PC-9 (cell line): ENCODE results near the gene SLC38A10. TPM values are rescaled to one million over a fixed set of nuclear protein-coding genes. Genes with fewer than 3 reads are reported as not detected.

Source experiments
- BruUV-seq: library from RNA; stranded (reverse); fragments of 400-500 nt; replicated peaks from 2 replicates; lab custom pipeline; 2021; lab: Mats Ljungman, UMichigan
- CTCF ChIA-PET: fragments of 300-600 bp; sonication (Branson Sonifier 250); formaldehyde crosslinking; loops from one replicate; lab custom pipeline; 2022; ENCODE audit warnings: antibody characterized with exemption; lab: Charles Lee
- POLR2A ChIA-PET: fragments of 300-600 bp; sonication (Branson Sonifier 250); formaldehyde crosslinking; loops from one replicate; lab custom pipeline; 2022; ENCODE audit warnings: antibody characterized with exemption; ENCODE audit not compliant: unreplicated experiment; lab: Charles Lee
- DNase-seq, 2 experiments: peaks; one replicate each; pipeline versions ENCODE4 v3.0.0 to v3.0.0-alpha.2; 2015 to 2022; ENCODE audit warnings: mixed read lengths in 1 of 2
- H2AFZ ChIP-seq: fragments of 200-600 bp; sonication (generic); 2 replicates; pipeline ENCODE4 v1.8.1; 2017; ENCODE audit warnings: antibody characterized with exemption
- H3F3A ChIP-seq: fragments of 200-600 bp; sonication (generic); 2 replicates; pipeline ENCODE4 v1.8.1; 2017; ENCODE audit warnings: antibody characterized with exemption, mild to moderate bottlenecking, low read depth; ENCODE audit not compliant: insufficient read depth
- H3K27ac ChIP-seq: fragments of 200-600 bp; sonication (generic); 2 replicates; pipeline ENCODE4 v1.6.1; 2016; ENCODE audit warnings: mixed run types
- H3K27me3 ChIP-seq: fragments of 200-600 bp; sonication (generic); 2 replicates; pipeline ENCODE4 v1.6.1; 2016; ENCODE audit warnings: low read depth, mixed run types; ENCODE audit not compliant: insufficient read depth
- H3K36me3 ChIP-seq: fragments of 200-600 bp; sonication (generic); 2 replicates; pipeline ENCODE4 v1.6.1; 2016; ENCODE audit warnings: low read depth, mixed run types
- H3K4me1 ChIP-seq: fragments of 200-600 bp; sonication (generic); replicated peaks from 2 replicates; pipeline ENCODE4 v1.6.1; 2016; ENCODE audit warnings: mixed run types; ENCODE audit not compliant: insufficient read depth
- H3K4me2 ChIP-seq: fragments of 200-600 bp; sonication (generic); 2 replicates; pipeline ENCODE4 v1.6.1; 2017; ENCODE audit warnings: mixed run types
- H3K4me3 ChIP-seq: fragments of 200-600 bp; sonication (generic); 2 replicates; pipeline ENCODE4 v1.6.1; 2016; ENCODE audit warnings: mixed run types
- H3K79me2 ChIP-seq: fragments of 200-600 bp; sonication (generic); 2 replicates; pipeline ENCODE4 v1.6.1; 2017; ENCODE audit warnings: low read depth, mixed run types
- H3K9me2 ChIP-seq: fragments of 200-600 bp; sonication (generic); 2 replicates; pipeline ENCODE4 v1.8.1; 2017; ENCODE audit warnings: mild to moderate bottlenecking; ENCODE audit not compliant: insufficient read depth
- H3K9me3 ChIP-seq: fragments of 200-600 bp; sonication (generic); 2 replicates; pipeline ENCODE4 v1.8.1; 2016; ENCODE audit warnings: low read depth; ENCODE audit not compliant: insufficient read depth
- H4K20me1 ChIP-seq: fragments of 200-600 bp; sonication (generic); 2 replicates; pipeline ENCODE4 v1.8.1; 2017; ENCODE audit not compliant: insufficient read depth
- CTCF ChIP-seq: fragments of 200-600 bp; sonication (generic); conservative IDR thresholded peaks from 2 replicates; pipeline ENCODE4 v1.6.1; 2017; ENCODE audit warnings: mixed run types, antibody characterized with exemption, mild to moderate bottlenecking, moderate library complexity
- EZH2 ChIP-seq: fragments of 200-600 bp; sonication (generic); IDR thresholded peaks from 2 replicates; pipeline ENCODE4 v1.8.0; 2017; ENCODE audit warnings: antibody characterized with exemption, low read depth
- intact Hi-C: fragments of 100-400 bp; cut with micrococcal nuclease; formaldehyde crosslinking; loops from one replicate; pipeline ENCODE4 v1.10.0; 2022; ENCODE audit not compliant: unreplicated experiment
- total RNA-seq: library from RNA; stranded (reverse); gene quantifications from 2 replicates; pipeline ENCODE4 v1.2.3, GENCODE V29; 2021

Gene SLC38A10
- total RNA-seq, 1 experiment from 2014 or later, result 127 TPM

GRCh38 chr17:81288715-81289114 is 6.4 kb downstream of the SLC38A10 start:
- no peak for DNase-seq
- Histone ChIP-seq H3K4me3 (no peak overlapping the region), H3K27ac (no peak overlapping the region), H4K20me1 (peaks cover 23% of the 10 kb centered on the region), H3K36me3 (no peaks in the 10 kb centered on the region), H3K4me1 (peaks cover 2% of the 10 kb centered on the region; the same call in 1 of the 2 replicates), H3K9me3 (no peaks in the 10 kb centered on the region), H2AFZ (no peak overlapping the region), H3K9me2 (no peaks in the 10 kb centered on the region), H3K27me3 (no peaks in the 10 kb centered on the region), H3K79me2 (peaks cover 39% of the 10 kb centered on the region), H3K4me2 (no peak overlapping the region), H3F3A (no peaks in the 10 kb centered on the region)
- intact Hi-C loops, result no loop called here
- no TSS peak for BruUV-seq
- no peak for TF ChIP-seq EZH2
- no peak for TF ChIP-seq CTCF
- POLR2A ChIA-PET, result no interaction called here
- CTCF ChIA-PET, result no interaction called here

- H3K36me3 ChIP-seq, result no peaks in the 10 kb centered on the region
- CTCF ChIA-PET, result no interaction called here
Observed at GRCh38 chr17:81287741-81288430, 7.2 kb downstream of the SLC38A10 start.

GRCh38 chr17:81287152-81287551 is 8.0 kb downstream of the SLC38A10 start:
- TF ChIP-seq CTCF (no peak), EZH2 (no peak)
- Histone ChIP-seq H3K4me2 (no peak overlapping the region), H3K9me2 (no peaks in the 10 kb centered on the region), H3K27me3 (no peaks in the 10 kb centered on the region), H3K79me2 (peaks cover 25% of the 10 kb centered on the region), H2AFZ (no peak overlapping the region), H3K9me3 (no peaks in the 10 kb centered on the region), H3K4me3 (no peak overlapping the region), H4K20me1 (peaks cover 23% of the 10 kb centered on the region), H3F3A (no peaks in the 10 kb centered on the region), H3K27ac (no peak overlapping the region), H3K36me3 (no peaks in the 10 kb centered on the region), H3K4me1 (no peaks in the 10 kb centered on the region)
- POLR2A ChIA-PET, result no interaction called here
- BruUV-seq, result no TSS peak
- CTCF ChIA-PET, result no interaction called here
- intact Hi-C loops, result no loop called here
- DNase-seq, result no peak

More at GRCh38 chr17:81287741-81288430, 7.2 kb downstream of the SLC38A10 start:
- no peak overlapping the region for H3K27ac ChIP-seq
- POLR2A ChIA-PET, result no interaction called here
- no peak overlapping the region for H3K4me3 ChIP-seq
- H3K27me3 ChIP-seq, result no peaks in the 10 kb centered on the region
- no peaks in the 10 kb centered on the region for H3K9me3 ChIP-seq
- H3K9me2 ChIP-seq, result no peaks in the 10 kb centered on the region
- peaks cover 23% of the 10 kb centered on the region for H4K20me1 ChIP-seq
- H3K79me2 ChIP-seq, result peaks cover 31% of the 10 kb centered on the region
- no peak overlapping the region for H3K4me2 ChIP-seq
- BruUV-seq, result no TSS peak
- DNase-seq, result no peak
- no peak overlapping the region for H2AFZ ChIP-seq
- TF ChIP-seq EZH2 (no peak), CTCF (no peak)
- intact Hi-C loops, result no loop called here
- H3F3A ChIP-seq, result no peaks in the 10 kb centered on the region
- no peaks in the 10 kb centered on the region for H3K4me1 ChIP-seq
